PC-3 (cell line): Measurements from ENCODE around the gene HABP4. TPM values are rescaled to one million over a fixed set of nuclear protein-coding genes. Genes with fewer than 3 reads are reported as not detected.
A peak's percentile ranks its signal among the peaks of the same experiment; 100 is the strongest.

Experiments
- ATAC-seq: fragments of 200-7000 bp; cut with Tn5 transposase; 2 replicates; pipeline ENCODE4 v1.9.1; 2020; ENCODE audit warnings: mild to moderate bottlenecking, moderate library complexity
- BruUV-seq: library from RNA; stranded (reverse); fragments of 400-500 nt; replicated peaks from 2 replicates; lab custom pipeline; 2021; lab: Mats Ljungman, UMichigan
- CTCF ChIA-PET: fragments of 300-600 bp; sonication (Branson Sonifier 250); formaldehyde crosslinking; loops from one replicate; lab custom pipeline; 2022; ENCODE audit warnings: antibody characterized with exemption; lab: Charles Lee
- POLR2A ChIA-PET: fragments of 300-600 bp; sonication (Branson Sonifier 250); formaldehyde crosslinking; loops from one replicate; lab custom pipeline; 2022; ENCODE audit warnings: antibody characterized with exemption; ENCODE audit not compliant: unreplicated experiment; lab: Charles Lee
- DNase-seq: peaks from one replicate; pipeline ENCODE4 v3.0.0-alpha.2; 2015
- H2AFZ ChIP-seq: fragments of 300-600 bp; sonication (generic); 2 replicates; pipeline ENCODE4 v1.6.0; 2016; ENCODE audit warnings: antibody characterized with exemption, low read length
- H3F3A ChIP-seq: fragments of 300-600 bp; sonication (generic); one replicate; pipeline ENCODE4 v1.6.0; 2017; ENCODE audit warnings: antibody characterized with exemption, low read length, control low read depth, mild to moderate bottlenecking; ENCODE audit not compliant: unreplicated experiment
- H3K27ac ChIP-seq: fragments of 300-600 bp; sonication (generic); 2 replicates; pipeline ENCODE4 v1.5.1; 2016; ENCODE audit warnings: mild to moderate bottlenecking, low read length
- H3K27me3 ChIP-seq: fragments of 300-600 bp; sonication (generic); 2 replicates; pipeline ENCODE4 v1.6.1; 2016; ENCODE audit warnings: low read length, mixed read lengths
- H3K36me3 ChIP-seq: fragments of 300-600 bp; sonication (generic); 2 replicates; pipeline ENCODE4 v1.6.1; 2016; ENCODE audit warnings: low read depth, mixed run types, low read length, mixed read lengths
- H3K4me1 ChIP-seq: fragments of 300-600 bp; sonication (generic); 2 replicates; pipeline ENCODE4 v1.5.1; 2016; ENCODE audit warnings: low read length; ENCODE audit not compliant: insufficient read depth
- H3K4me2 ChIP-seq: fragments of 300-600 bp; sonication (generic); 2 replicates; pipeline ENCODE4 v1.6.0; 2016; ENCODE audit warnings: low read length
- H3K4me3 ChIP-seq: fragments of 300-600 bp; sonication (generic); 2 replicates; pipeline ENCODE4 v1.5.1; 2016; ENCODE audit warnings: mild to moderate bottlenecking, low read length, mixed read lengths
- H3K79me2 ChIP-seq: fragments of 300-600 bp; sonication (generic); 2 replicates; pipeline ENCODE4 v1.6.1; 2017; ENCODE audit warnings: low read length, mixed read lengths
- H3K9ac ChIP-seq: fragments of 300-600 bp; sonication (generic); 2 replicates; pipeline ENCODE4 v1.6.0; 2016; ENCODE audit warnings: mild to moderate bottlenecking, low read length
- H3K9me2 ChIP-seq: fragments of 300-600 bp; sonication (generic); replicated peaks from 2 replicates; pipeline ENCODE4 v1.6.1; 2016; ENCODE audit warnings: mixed run types, low read length, mixed read lengths
- H3K9me3 ChIP-seq: fragments of 300-600 bp; sonication (generic); 2 replicates; pipeline ENCODE4 v1.6.1; 2016; ENCODE audit warnings: low read length, mixed read lengths
- H4K20me1 ChIP-seq: fragments of 300-600 bp; sonication (generic); 2 replicates; pipeline ENCODE4 v1.6.1; 2016; ENCODE audit warnings: low read length, mixed read lengths
- EZH2 ChIP-seq: fragments of 300-600 bp; sonication (generic); IDR thresholded peaks from one replicate; pipeline ENCODE4 v1.6.1; 2017; ENCODE audit warnings: antibody characterized with exemption, mild to moderate bottlenecking, low read length; ENCODE audit not compliant: unreplicated experiment
- EZH2phosphoT487 ChIP-seq: fragments of 300-600 bp; sonication (generic); IDR thresholded peaks from 2 replicates; pipeline ENCODE4 v1.6.1; 2018; ENCODE audit warnings: mild to moderate bottlenecking, antibody characterized with exemption, low read length, borderline replicate concordance
- intact Hi-C: fragments of 100-400 bp; cut with micrococcal nuclease; formaldehyde crosslinking; loops from 2 replicates; pipeline ENCODE4 v1.9.0; 2023
- total RNA-seq: library from RNA; depleted of rRNA; stranded (reverse); fragments of >200 nt; gene quantifications from 2 replicates; pipeline ENCODE4 v1.2.3, GENCODE V29; 2014
- TF ChIP-seq, protein P1 (sequence below): fragments of 300-600 bp; sonication (generic); conservative IDR thresholded peaks from 2 replicates; pipeline ENCODE4 v1.5.1; 2017; ENCODE audit warnings: antibody characterized with exemption, low read depth, mild to moderate bottlenecking, low read length

Gene HABP4
- total RNA-seq, 1 experiment from 2014 or later: 6.6 TPM

DNA sequence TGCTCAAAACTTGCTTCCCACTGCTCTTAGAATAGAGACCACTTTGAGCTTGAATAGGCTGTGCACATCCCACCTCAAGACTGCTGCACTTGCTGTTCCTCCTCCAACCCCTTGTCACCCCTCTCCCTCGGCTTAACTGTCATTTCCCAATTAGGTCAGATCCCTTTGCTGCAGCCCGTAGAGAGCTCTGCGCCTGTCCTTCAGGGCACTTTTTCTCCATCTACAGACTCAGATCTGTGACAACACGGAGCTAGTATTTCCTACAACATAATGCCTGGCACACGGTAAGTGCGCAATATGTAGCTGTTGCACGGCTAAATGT is 485 bp upstream of the HABP4 start:
- Histone ChIP-seq H3F3A (no peaks in the 10 kb centered on the region), H3K79me2 (peaks cover 22% of the 10 kb centered on the region), H4K20me1 (no peaks in the 10 kb centered on the region), H2AFZ (peak overlapping the region; percentile 83), H3K36me3 (no peaks in the 10 kb centered on the region), H3K9me2 (no peaks in the 10 kb centered on the region), H3K27me3 (no peaks in the 10 kb centered on the region), H3K9me3 (no peaks in the 10 kb centered on the region), H3K9ac (no peak overlapping the region), H3K4me2 (peak overlapping the region; percentile 82), H3K27ac (no peak overlapping the region), H3K4me3 (peak overlapping the region; percentile 68), H3K4me1 (peaks cover 18% of the 10 kb centered on the region)
- TF ChIP-seq EZH2phosphoT487 (no peak), EZH2 (no peak)
- TF ChIP-seq, protein P1, sequence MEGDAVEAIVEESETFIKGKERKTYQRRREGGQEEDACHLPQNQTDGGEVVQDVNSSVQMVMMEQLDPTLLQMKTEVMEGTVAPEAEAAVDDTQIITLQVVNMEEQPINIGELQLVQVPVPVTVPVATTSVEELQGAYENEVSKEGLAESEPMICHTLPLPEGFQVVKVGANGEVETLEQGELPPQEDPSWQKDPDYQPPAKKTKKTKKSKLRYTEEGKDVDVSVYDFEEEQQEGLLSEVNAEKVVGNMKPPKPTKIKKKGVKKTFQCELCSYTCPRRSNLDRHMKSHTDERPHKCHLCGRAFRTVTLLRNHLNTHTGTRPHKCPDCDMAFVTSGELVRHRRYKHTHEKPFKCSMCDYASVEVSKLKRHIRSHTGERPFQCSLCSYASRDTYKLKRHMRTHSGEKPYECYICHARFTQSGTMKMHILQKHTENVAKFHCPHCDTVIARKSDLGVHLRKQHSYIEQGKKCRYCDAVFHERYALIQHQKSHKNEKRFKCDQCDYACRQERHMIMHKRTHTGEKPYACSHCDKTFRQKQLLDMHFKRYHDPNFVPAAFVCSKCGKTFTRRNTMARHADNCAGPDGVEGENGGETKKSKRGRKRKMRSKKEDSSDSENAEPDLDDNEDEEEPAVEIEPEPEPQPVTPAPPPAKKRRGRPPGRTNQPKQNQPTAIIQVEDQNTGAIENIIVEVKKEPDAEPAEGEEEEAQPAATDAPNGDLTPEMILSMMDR: no peak
- BruUV-seq: TSS peak; percentile 37
- ChIA-PET CTCF (interaction anchor here (0.5 kb wide), 1 partner anchor 105 kb away, joined by 5 read pairs; no protein-coding TSS in a partner anchor), POLR2A (interaction anchor here (0.7 to 1.0 kb wide), 4 partner anchors 29 to 206 kb away, joined by 3 to 8 read pairs (median 4); partner anchors contain the start of gene PRXL2C)
- ATAC-seq (peak; percentile 20), DNase-seq (no peak)
- intact Hi-C loops: no loop called here

DNA sequence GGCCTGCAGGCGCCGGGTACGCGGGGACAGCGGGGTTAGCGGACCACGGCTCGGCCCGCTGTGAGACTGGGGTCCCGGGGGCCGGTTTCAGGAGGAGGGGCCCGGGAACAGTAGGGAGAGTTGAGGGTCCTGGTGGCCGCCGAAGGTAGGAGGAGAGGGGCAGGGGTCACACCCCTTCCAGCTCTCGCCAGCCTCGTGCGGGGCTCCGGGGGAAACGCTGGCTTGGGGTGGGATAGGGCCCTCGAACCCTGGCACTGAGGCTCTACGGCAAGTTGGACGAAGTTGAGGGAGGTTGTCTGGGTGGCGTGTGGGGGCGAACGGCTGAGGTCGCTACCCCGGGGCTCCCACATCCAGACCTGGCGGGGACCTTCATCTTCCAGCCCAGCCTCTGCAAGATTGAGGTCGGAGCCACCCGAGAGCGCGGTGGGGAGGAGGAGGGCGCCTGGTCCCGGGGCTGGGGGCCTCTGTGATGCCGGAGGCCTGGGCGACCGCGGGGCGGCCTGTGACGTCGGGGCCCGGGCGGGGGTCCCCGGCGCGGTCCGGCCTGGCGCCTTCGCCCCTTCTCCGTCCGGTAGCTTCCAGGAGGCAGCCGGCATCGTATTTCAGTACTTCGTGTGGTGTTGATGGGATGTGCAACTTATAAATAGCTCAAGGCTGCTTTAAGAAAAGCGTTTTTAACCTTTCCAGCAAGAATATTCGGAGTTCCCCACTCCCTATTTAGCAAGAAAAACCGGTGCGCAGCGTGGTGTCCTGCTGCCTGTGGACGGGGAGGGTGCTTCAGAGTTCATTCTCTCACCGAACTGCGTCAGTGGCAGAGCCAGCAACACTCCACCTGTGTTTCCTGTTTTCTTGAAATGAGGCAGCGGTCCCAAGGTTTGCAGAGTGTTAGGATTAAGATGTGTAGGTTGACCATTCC is 902 bp downstream of the HABP4 start:
- Histone ChIP-seq H3K27ac (no peak overlapping the region), H3K9me2 (no peaks in the 10 kb centered on the region), H3K27me3 (no peaks in the 10 kb centered on the region), H3K4me2 (peak overlapping the region; percentile 87), H3K36me3 (no peaks in the 10 kb centered on the region), H3F3A (no peaks in the 10 kb centered on the region), H3K9ac (peak overlapping the region; percentile 45), H3K4me3 (peak overlapping the region; percentile 77), H4K20me1 (no peaks in the 10 kb centered on the region), H3K4me1 (peaks cover 18% of the 10 kb centered on the region), H3K79me2 (peaks cover 22% of the 10 kb centered on the region), H2AFZ (peak overlapping the region; percentile 74), H3K9me3 (no peaks in the 10 kb centered on the region)
- intact Hi-C loops: loop anchor here (2.0 to 5.0 kb wide), 2 partner anchors 32 to 216 kb away; partner anchors contain the start of gene ZNF367
- no TSS peak for BruUV-seq
- TF ChIP-seq EZH2 (no peak), EZH2phosphoT487 (no peak)
- TF ChIP-seq, protein P1: no peak
- CTCF ChIA-PET: no interaction called here
- DNase-seq (peak; percentile 48), ATAC-seq (0 out of 2 replicates have a peak, but pooled peaks have one; percentile 6)
- POLR2A ChIA-PET: interaction anchor here (0.6 to 0.7 kb wide), 2 partner anchors 15 to 211 kb away, joined by 3 to 5 read pairs; no protein-coding TSS in a partner anchor
